NCI-H2107 (cell line): ENCODE data around the gene FTSJ1.
"Not testable (repeated sequence)": the region's sequence is repeated elsewhere in the genome, so short reads cannot be mapped to it uniquely, and the experiment has no call there.

Experiments
- DNase-seq: peaks from one replicate; lab custom pipeline; 2025; lab: John Stamatoyannopoulos, UW

Gene FTSJ1

DNA sequence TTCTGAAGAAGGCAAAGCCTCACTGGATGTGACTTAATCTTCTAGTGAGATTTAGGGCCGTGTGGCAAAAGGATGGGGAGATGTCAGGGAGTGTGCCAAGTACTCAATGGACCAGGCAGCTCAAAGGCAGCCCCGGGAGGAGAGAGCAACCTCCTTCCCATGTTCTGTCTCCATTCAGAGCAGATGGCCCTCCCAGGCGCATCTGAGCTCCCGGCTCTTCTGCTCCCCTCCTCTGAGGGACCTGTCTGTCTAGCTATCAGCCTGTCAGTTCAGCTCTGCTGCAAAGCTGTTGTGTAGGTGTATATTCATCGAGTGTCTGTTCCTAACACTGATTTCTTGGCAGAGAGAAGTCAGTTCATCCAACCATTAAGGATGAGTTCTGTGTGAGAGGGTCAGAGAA lies 21.9 kb downstream of the FTSJ1 start:
- DNase-seq = no peak

DNA sequence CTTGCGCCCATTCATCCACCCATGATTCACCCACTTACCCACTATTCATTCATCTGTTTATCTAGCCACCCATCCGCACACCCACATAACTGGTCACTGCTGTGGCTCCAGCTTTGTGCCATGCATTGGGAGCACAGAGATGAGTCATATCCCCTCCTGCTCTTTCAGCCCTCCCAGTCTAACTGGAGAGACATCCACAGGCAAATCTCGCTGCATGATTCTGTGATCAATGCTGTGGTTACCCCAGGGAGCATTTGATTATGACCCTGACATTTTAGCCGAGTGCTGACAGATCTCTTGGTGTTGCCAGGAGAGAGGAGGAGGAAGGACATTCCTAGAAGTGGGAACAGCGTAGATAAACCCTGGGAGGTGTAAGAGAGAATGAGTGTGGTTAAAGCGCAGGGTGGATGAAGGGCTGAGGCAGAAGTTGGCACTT lies 22.4 kb downstream of the FTSJ1 start:
- DNase-seq = no peak

DNA sequence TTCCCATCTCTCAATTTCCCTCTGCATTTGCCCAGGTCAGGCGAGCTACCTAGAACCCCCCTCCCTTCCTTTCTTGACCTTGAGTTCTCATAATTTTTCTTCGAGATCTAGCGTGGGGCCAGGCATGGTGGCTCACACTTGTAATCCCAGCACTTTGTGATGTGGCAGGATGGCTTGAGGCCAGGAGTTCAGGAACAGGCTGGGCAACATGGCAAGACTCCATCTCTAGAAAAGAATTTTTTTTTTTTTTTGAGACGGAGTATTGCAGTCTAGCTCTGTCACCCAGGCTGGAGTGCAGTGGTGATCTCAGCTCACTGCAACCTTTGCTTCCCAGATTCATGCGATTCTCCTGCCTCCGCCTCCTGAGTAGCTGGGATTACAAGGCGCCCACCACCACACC lies 28.3 kb downstream of the FTSJ1 start:
- no peak for DNase-seq

DNA sequence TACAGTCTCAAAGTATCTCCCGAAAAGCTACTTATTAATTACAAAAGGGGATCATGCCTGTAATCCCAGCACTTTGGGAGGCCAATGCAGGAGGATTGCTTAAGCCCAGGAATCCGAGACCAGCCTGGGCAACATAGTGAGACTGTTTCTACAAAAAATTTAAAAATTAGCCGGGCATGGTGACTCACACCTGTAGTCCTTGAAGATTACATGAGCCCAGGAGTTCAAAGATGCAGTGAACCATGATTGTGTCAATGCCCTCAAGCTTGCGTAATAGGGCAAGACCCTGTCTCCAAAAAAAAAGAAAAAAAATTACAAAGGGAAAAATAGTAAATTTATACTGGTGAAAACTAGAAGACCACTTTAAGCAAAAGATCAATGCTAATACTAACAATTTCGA lies 29.5 kb downstream of the FTSJ1 start:
- no peak for DNase-seq

DNA sequence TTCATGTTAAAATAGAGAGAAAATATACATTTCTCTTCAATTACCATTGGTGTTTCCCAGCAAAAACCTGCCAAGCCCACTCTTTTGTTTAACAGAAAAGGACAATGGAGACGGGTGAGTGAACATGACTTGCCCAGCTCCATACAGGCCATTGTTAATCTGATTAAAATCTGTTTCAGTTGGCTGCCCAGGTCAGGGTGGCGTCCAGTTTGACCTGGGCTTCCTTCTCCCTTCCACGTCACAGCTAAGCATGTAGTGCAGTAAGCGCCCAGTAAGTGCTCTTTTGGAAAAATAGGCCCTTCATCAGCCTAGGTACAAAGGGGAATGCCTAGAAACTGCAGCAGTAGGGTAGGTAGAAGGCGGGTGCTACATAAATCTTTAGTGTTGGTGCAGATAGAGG lies 31.2 kb downstream of the FTSJ1 start:
- DNase-seq = no peak

DNA sequence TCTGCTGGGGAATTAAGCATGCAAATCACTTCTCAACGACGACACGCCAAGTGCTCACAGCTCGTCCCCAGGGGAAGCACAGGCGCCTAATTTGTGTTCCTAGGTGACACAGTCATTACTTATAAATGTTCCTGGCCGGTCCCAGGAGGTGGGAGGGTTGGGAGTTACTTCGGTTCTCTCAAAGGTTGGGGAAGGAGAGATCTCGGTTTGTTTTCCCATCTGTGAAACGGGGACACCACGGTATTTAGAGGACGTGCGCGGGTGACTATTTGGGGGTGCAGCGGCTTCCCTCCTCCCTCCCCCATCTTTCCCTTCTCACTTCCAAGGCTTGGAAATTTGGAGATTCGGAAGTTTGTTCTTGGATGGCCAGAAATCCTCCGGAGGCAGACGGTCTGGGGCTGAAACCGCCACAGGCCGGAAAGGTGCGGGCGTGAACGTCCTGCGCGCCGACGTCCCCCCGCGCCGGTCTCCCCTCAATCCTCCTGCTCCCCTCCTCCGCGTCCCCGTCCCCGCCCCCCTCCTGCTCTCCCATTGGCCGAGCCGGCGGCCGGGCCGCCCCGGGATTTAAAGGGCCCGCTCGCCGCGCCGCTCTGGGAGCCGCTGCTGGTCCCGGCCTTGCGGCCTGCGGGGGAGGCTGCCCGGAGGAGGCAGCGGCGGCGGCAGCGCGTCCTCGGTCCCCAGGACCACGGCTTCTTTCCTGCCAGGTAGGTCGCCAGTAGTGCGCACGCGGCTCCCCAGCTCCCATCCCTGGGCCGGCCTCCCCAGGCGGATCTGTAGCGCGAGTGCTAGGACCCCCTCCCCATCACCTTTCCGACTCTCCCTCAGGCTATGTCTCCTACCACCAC lies 32.6 kb downstream of the FTSJ1 start, which contains the start of gene PORCN:
TSS of gene PORCN (plus strand) at position 593 of the 845 bp plus-strand sequence. CDS start 829 bp downstream, outside the sequence.
- peak; percentile 28 for DNase-seq

DNA sequence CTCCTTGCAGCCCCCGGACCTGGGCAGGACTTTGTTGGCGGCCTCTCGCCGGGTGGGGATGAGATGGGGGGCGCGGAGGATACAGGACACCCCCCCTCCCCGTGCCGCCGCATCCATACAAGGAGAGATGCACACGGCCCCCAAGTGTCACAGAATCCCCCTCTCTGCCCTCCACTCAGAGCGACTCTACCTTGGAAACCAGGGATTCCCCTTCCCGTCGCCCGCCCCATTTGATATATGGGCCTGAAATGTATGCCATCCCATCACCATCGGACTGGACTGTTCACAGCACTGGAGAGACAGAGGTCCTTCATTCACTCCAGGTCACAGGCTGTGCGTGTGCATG lies 33.2 kb downstream of the FTSJ1 start:
- no peak for DNase-seq

DNA sequence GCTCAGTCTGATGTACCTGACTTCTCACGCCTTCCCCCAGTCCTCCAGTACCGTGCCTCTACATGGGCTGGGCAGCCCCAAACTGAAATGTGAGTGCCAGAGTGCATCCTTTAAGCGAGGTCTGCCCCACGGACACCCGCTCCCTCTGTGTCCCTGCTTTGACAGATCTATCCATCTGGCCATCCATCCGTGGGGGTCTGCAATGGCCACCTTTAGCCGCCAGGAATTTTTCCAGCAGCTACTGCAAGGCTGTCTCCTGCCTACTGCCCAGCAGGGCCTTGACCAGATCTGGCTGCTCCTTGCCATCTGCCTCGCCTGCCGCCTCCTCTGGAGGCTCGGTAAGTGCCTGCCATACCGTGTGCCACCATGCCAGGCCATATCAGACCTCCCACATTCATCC lies 33.6 kb downstream of the FTSJ1 start:
- DNase-seq = no peak

DNA sequence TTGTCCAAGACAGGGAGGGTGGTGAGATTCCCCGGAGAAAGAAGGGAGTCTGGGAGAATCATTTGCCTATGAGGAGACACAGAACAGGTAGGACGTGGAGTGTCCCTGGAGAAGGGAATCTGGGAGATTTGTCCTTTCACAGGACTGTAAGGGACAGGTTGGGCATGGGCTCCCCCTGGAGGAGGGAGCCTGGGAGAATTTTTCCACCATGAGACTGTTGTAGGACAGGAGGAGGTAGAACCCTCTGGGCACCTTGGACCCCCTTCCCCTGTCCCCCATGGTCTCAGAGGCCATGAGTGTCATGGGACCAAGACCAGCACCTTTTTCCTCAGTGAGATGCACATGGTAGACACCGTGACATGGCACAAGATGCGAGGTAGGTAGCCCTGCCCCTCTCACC lies 35.6 kb downstream of the FTSJ1 start:
- DNase-seq = no peak

DNA sequence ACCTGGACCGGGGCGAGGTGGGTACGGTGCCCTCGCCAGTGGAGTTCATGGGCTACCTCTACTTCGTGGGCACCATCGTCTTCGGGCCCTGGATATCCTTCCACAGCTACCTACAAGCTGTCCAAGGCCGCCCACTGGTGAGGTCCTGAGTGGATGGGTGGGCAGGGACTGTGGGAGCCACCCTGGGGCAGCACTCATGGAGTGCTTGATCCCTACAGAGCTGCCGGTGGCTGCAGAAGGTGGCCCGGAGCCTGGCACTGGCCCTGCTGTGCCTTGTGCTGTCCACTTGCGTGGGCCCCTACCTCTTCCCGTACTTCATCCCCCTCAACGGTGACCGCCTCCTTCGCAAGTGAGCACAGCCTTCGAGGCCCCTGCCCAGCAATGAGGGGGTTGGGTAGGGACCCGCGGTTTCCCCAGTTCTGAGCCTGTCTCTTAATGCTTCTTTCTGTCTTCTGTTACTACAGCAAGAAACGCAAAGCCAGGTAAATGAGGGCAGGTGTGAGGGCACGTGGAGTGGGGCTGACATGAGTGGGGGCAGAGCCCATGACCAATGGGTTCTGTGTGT lies 36.5 kb downstream of the FTSJ1 start:
- no peak for DNase-seq

DNA sequence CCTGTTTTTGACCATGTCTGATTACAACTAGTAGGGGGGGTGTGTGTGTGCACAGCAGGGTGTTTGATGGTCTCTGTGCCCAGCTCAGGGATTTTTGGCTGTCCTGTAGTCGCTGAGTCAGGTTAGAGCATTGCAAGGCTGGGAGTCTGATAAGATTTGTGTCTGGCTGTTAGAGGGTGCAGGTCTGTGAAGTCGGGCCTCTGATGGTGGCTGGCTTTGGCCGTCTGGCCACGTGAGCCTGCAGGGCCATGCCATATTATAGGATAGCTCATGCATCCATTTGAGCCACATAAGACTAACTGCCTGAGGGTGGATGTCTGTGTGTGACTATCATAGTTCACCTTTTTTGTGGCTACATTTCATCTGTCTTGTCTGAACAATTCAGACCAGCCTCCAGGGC lies 37.7 kb downstream of the FTSJ1 start:
- no peak for DNase-seq

DNA sequence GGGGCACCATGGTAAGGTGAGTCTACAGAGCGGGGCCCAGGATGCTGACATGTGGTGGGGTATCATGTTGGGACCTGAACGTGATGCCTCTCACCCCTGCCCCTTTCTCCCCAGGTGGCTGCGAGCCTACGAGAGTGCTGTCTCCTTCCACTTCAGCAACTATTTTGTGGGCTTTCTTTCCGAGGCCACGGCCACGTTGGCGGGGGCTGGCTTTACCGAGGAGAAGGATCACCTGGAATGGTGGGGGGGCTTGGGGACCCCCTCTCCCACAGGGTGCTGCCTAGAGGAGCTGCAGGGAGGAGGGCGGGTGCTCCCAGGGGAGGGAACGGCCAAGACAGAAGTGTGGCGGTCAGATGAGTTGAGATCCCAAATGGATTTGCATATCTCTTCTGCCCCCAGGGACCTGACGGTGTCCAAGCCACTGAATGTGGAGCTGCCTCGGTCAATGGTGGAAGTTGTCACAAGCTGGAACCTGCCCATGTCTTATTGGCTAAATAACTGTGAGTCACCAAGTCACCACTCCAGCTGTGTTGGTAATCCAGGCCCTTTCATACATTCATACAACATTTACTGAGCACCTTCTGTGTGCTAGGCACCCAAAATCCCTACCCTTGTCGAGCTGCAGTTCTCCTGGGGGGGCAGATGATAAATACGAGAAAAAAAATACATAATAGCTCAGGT lies 38.3 kb downstream of the FTSJ1 start:
- no peak for DNase-seq

DNA sequence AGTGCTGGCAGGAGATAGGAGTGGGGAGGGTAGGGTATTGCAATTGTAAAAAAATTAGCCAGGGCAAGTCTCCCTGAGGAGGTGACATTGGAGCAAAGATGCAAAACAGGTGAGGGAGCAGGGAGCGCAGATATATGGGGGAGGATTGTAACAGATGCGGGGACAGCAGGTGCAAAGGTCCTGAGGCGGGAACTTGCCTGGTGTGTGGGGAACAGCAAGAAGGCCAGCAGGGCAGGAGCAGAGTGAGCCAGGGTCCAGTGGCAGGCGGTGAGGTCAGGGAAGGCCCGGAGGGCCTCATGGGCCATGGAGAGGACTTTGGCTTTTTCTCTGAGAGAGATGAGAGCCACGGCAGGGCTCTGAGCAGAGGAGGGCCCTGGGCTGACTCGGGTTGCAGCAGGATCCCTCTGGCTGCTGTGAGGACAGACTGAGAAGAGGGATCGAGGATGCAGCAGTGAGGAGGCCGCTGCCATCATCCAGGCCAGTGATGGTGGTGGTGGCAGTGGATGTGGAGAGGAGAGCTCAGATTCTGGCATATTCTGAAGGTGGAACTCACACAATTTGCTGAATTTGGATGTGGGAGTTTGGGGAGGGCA lies 39.0 kb downstream of the FTSJ1 start:
- no peak for DNase-seq

DNA sequence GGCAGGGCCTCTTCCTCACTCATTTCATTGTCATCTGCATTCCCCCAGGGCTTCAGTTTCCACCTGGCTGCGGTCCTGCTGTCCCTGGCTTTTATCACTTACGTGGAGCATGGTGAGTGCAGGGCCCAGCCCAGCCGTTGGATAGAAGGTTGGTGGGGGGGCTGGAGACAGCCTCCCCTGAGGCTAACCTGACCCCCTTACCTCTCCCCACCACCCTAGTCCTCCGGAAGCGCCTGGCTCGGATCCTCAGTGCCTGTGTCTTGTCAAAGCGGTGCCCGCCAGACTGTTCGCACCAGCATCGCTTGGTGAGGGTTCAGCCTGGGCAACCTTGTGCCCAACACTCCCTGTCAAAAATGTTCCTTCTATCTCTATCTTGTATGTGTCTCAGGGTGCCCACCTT lies 39.8 kb downstream of the FTSJ1 start:
- DNase-seq = no peak

DNA sequence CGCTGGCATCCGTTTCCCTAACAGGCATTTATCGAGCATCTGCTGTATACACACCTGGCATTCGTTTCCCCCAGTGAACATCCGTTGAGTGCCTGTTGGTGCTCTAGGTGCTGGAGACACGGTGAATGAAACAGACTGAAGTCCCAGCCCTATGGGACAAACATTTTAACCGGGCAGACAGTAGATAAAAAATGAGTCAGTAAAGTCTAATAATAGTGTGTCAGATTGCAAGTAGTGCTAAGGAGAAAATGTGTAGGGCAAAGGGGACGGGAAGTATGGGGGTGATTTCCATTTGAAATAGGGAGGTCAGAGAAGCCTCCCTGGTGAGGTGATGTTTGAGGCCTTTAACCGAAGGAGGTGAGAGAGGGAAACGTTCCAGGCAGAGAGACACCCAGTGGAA lies 40.3 kb downstream of the FTSJ1 start:
- DNase-seq = no peak

DNA sequence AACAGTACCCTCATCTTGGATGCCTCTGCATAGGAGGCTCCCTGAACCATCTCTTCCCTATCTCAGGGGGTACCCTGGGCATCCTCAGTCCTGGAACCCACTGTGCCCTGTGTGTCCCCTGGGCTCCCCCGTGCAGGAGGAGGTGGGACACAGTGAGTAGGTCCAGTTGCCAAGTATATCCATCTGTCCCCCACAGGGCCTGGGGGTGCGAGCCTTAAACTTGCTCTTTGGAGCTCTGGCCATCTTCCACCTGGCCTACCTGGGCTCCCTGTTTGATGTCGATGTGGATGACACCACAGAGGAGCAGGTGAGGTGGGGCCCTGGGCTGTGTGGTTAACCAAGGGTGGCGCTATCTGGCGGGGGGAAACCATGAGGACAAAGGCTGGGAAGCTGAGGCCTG lies 41.0 kb downstream of the FTSJ1 start:
- no peak for DNase-seq

DNA sequence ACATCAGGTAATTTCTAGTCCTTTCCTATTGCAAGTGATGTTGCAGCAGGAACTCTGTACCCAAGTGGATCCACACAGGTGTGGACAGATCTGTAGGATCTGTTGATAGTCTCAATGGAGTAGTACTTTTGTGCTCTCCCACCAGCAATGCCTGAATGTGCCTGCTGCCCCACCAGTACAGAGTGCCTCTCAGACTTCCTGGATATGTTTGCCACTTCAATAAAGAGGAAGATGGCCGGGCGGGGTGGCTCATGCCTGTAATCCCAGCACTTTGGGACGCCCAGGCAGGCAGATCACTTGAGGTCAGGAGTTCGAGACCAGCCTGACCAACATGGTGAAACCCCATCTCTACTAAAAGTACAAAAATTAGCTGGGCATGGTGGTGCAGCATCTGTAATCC lies 43.5 kb downstream of the FTSJ1 start:
- not testable (repeated sequence) for DNase-seq

DNA sequence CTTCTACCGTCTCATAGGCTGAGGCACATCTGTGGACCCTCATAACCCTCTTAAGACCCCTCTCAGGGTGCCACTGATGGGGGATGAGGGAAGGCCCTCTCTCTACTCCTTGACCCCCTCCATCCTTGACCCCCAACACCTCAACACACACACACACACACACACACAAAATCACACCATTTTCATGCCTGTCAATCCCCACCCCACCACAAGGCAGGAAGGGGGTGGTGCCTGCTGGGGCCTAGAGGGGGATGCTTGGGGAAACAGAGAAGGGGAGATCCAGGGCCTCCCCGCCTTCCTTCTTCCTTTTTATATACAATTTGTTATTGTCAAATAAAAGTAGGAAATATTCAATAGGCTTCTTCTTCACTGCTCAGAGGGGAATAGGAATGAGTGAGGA lies 44.5 kb downstream of the FTSJ1 start:
- no peak for DNase-seq

DNA sequence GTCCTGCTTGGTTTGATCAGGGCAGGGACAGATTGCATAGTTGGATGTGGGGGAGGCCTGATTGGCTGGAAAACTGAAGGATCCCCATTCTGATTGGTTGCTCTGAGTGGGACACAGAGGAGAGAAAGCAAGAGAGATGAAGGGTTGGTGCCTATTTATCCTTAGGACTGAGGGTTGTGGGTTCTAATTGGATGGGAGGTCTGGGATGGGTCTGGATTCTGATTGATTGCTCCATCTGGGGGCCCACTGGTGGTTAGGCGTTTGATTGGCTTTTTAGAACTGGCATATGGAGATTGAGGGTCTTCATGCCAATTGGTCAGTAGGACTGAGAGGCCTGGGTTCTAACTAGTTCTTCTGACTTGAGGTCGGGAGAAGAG lies 45.0 kb downstream of the FTSJ1 start:
- DNase-seq = no peak

DNA sequence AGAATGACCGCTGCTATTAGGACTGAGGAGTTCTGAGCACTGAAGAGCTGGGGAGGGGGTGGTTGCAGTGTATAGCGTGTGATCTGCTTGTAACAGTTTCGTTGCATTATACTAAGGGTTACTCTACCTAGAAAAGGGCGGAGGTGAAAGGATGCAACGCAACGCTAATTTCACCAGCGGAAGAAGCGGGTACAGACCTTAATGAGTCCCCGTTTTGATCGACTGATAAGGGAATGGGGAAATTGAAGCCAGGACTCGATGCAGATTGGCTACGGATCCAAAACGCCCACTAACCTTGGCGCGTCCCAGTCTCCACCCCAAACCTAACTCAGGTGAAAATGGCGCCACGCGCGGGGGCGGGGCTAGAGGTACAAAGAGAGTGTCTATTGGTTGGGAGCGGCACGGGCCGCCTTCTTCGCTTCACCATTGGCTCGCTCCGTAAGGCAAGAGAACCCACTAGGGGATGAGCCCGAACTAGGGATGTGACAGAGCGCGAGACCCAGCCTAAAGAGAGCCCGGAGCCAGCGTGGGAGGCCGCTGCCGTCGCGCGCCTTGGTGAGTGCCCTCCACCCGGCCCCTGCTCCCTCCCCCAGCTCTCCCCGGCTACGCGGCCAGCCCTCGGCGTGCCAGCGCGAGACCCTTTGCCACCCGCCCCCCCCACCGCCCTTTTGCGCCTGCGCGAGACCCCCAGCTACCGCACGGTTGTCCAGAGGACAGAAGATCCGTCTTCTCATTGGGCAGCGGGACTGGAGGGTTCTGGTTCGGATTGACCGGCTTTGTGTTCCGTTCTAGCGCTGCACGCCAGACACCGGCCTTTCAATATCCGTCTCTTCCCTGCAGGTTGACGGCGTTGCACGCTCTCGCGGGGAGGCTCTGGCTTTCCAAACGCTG lies 45.6 kb downstream of the FTSJ1 start, which contains the start of gene EBP:
TSS of gene EBP (plus strand) at position 456 of the 891 bp plus-strand sequence. CDS start 1,964 bp downstream, outside the sequence.
- peak; percentile 89 for DNase-seq

DNA sequence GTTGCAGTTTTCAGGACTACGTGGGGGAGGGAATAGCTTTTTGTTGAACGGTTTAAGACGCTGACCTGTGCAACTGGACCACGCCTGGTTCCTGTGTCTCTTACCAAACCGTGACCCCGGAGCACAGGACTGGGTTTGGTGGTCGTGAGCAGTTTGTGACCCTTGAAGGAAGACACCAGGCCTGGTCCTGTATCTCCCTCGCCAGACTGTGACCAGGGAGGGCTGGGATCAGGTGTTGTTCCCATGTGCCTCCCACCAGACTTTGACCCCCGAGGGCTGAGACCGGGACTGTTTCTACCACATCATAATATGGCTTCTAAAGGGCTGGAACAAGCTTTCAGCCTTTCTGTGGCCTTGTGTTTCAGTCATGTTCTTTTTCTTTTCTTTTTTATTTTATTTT lies 46.3 kb downstream of the FTSJ1 start:
- DNase-seq = no peak

DNA sequence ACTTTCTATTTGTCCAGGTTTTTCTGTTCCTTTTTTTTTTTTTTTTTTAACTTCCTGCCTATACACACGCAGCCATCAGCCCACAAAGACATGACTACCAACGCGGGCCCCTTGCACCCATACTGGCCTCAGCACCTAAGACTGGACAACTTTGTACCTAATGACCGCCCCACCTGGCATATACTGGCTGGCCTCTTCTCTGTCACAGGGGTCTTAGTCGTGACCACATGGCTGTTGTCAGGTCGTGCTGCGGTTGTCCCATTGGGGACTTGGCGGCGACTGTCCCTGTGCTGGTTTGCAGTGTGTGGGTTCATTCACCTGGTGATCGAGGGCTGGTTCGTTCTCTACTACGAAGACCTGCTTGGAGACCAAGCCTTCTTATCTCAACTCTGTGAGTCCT lies 47.7 kb downstream of the FTSJ1 start:
- no peak for DNase-seq
